A204.1 (cell line): Measurements from ENCODE around the gene ZGLP1.

Experiments used
- FAIRE-seq: peaks from 2 replicates; lab custom pipeline; 2012; peaks lifted over from hg19 to GRCh38; lab: Jason Lieb, UNC

ZGLP1 gene

GRCh38 chr19:10327793-10328192, 18.2 kb upstream of the ZGLP1 start:
- FAIRE-seq, result no peak

DNA sequence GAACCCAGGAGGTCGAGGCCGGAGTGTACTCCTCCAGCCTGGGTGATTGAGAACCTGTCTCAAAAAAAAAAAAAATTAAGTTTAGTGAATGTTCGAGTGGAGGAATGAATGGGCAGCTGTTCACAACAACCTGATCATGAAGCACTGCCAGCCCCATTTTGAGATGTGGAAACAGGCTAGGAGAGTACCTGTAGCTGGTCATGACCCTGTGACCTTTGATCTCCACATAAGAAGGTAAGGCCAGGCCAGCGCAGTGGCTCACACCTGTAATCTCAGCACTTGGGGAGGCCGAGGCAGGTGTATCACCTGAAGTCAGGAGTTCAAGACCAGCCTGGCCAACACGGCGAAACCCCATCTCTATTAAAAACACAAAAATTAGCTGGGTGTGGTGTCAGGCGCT, 16.1 kb upstream of the ZGLP1 start:
- FAIRE-seq, result no peak

DNA sequence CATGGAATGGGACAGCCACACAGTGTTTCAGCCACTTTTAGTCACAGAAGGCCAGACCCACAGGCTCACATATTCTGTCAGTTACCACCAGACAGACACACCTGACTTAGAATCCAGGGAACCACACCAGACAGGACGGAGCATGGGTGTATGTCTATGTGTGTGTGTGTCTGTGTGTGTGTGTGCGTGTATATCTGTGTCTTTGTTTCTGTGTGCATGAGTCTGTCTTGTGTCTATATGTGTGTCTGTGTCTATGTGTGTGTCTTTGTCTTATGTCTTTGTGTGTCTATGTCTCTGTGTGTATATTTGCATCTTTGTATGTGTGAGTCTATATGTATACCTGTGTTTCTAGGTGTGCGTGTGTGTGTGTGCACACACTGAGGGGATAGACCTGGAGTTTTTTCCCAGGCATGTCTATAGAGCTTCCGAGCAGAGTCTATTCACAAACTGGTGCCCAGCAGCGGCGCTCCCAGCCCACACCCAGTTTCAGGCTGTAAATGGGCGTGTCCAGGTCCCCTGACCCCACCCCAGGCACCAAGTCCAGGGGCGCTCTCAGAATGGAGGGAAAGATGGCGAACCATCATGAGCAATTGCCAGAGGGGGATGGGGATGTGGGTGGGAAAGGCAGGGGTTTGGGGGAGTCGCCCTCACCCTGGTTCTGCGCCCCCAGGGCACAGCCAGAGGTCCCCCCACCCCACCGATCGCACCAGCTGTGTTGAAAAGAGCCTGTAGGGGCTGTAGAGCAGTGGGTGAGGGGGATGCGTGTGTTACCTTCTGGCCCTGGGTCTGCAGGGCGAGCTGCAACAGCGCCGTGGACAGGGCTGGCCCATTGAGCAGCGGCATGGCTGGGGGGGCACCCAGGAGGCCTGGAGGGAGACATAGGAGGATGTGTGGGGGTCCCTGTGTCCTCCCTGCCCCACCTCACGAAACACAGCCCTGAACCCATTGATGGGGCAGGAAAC, 12.5 kb upstream of the ZGLP1 start:
- FAIRE-seq, result no peak

DNA sequence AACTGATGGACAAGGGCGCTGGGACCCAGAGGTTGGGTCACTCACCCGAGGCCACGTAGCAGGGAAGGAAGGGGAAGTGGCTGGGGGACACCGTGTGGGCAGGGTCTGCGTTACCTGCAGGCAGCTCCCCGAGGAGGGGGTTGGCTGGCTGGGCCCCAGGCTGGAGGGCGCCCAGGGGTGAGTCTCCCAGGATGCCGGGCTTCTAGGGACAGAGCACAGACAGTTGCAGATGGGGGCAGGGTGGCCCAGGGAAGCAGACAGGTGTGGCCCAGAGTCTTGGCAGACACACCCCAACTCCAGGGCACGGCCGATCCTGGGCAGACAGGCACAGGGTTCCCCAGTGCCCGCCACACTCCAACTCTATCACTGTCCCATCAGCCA, 11.8 kb upstream of the ZGLP1 start:
- FAIRE-seq, result no peak

- no peak for FAIRE-seq
Observed at GRCh38 chr19:10320602-10321416, 11.2 kb upstream of the ZGLP1 start.

DNA sequence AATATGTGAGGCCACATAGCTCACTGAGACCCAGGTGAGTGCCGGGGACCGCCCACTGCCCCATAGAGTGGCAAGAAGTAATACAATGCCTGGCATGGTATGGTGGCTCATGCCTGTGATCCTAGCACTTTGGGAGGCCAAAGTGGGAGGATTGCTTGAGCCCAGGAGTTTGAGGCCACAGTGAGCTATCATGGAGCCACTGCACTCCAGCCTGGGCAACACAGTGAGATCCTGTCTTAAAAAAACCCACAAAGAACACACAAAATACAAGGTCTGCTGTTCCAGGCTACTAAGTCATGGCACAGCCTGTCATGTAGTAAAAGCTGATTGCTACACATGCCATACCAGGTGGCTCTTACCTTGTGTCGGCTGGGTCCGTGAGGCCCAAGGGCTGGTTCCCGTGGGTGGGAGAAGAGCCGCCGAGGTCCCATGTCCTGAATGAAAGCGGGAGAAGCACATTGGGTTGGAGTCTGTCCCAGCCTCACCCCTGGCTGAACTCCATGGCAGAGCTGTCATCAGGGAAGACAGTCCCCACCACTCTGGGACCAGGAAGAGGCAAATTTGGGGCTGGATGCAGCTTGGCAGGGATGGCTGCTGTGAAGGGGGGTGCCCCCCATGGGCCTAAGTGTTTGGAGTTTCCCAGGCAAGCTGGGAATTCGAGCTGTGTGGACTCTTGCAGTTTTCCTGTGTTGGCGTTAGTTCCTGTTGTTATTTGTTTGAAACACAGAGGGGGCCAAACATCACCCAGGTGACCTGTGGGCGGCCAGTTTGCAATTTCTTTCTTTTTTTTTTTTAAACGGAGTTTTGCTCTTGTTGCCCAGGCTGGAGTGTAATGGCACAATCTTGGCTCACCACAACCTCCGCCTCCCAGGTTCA, 9.4 kb upstream of the ZGLP1 start:
- no peak for FAIRE-seq

DNA sequence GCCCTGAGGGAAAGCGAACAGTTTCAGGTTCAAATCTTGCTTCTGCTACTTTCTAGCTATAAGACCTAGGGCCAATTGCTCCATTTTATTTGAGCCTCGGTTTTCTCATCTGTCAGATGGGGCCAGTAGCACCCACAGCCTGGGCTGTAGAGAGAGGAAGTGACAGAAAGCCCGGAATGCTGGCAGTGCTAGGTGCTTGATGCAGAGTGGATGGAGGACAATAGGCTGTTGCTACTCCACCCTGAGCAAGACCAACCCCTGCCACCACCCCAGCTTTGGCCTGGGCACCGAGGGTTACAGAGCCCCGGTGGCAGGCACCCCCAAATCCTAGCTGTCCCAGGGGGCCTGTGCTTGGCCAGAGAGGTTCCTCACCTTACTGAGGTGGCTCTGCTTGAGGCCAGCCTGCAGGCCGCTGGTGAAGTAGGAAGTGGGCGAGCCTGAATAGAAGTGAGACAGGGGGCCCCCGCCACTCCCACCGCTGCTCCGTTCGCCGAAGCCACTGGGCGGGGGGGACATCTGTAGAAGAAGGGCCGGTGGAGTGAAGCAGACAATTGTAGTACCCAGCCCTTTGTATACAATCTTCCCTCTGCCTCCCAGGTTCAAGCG, 8.3 kb upstream of the ZGLP1 start:
- FAIRE-seq, result no peak

- no peak for FAIRE-seq
Observed at GRCh38 chr19:10317045-10317856, 7.6 kb upstream of the ZGLP1 start.

GRCh38 chr19:10316229-10317044, 6.8 kb upstream of the ZGLP1 start:
- no peak for FAIRE-seq

DNA sequence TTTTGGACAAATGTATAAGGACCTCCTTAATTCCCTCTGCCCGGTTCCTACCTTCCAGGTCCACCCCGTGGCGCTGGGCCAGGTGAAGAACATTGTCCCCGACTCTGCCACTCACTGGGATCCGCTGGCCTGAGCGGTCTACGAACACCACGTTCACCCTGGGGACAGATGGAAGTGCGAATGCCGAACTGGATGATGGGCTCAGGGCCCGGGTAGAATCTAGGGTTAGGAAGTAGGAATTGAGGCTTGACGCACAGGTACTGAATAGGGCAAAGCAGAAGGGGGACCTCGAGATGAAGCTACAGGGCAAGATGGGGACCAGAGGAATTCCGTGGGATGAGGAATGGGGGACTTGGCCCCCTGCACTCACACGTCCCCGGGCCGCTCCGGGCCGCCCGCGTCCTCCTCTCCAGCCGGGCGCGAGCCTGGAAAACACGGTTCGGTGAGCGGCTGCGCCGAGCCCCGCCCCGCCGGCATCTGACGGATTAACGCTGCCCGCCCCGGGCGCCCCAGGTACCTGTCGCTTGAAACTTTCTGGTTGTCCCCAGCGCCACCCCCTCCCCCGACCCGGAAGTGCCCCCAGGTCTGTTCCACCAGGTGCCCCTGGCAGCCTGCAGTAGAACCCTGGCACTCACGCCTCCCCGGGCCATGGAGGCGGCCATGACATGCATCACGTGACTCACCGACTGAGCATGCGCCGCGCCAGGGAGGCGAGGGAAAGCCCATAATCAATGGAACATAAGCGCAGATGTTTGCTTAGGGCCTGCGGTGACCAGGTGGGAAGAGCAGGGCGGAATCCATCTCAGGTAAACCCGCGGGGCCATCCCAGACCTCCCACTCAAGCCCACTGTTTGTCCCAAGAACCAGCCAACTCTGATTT, 6.0 kb upstream of the ZGLP1 start, which contains the start of gene FDX2:
FDX2 (minus strand) TSS at position 681 of the 880 bp plus-strand sequence; CDS start at position 662, 19 bp downstream.
- FAIRE-seq, result no peak

GRCh38 chr19:10306327-10306726, 3.3 kb downstream of the ZGLP1 start:
- FAIRE-seq, result no peak

DNA sequence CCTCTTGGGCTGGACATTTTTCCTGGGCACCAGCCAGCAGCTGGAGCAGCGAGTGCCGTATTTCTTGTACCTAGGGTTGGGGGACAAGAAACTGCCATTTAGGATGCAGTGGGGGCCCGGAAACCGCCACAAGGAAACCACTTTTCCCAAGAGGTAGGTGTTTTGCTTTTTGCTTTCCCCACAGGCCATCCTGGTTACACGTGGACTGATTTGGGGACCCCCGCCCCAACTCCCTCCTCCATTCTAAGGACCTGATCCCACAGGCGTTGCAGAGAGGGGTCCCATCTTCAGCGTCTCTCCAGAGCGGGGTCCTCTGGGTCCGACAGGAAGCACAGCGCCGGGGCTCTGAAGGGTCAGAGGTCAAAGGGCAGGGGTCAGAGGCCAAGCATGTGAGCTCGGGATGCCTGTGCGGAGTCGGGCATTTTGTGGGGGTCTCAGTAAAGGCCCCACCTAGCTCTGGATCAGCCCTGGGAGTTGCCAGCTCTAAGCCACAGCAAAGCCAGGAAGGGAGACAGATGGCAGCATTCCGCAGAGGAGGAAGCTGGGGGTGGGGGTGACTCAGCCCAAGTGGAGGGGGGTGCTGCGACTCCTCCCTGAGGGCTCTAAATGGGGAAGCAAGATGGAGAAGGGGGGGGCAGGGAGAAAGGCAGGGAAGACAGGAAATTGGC, 4.3 kb downstream of the ZGLP1 start:
- FAIRE-seq, result no peak

DNA sequence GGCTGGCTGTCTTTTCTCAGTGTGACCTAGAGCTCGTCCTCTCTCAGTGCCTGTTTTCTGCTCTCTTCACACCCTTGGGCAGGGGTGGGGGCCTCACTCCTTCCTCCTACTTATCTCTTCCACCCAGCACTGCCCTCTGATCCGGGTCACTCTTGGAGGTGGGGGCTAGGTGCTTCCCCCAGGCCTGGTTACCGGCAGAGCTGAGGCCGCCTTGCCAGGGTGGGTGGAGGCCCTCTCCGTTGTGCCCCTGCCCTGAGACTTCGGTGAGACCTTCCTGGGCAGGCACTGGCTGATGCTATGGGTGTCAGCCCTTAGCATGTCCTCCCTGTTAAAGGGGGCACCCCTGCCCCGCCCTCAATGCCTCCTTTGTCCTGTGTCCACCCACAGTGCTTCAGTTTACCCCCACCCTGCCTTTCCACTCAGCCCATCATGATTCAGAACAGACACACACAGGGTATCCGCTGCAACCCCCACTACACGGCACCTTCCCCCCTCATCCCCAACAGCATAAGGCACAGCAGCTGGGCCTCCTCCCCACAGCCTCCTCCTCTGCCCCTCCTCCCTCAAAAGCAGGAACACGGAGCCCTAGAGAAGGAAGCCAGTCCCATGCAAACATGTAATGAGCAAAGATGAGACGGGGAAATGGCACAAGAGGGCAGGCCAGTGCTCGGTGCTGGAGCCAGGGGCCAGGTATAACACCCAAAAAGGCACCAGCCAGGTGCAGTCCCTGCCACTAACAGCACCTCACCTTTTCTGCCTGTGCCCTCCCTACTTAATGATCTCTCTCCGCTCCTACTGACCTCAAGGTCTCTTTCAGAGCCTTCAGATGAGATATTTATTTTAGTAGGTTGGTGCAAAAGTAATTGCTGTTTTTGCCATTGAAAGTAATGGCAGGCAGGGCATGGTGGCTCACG, 9.8 kb downstream of the ZGLP1 start:
- no peak for FAIRE-seq

GRCh38 chr19:10295847-10296591, 13.6 kb downstream of the ZGLP1 start:
- FAIRE-seq, result no peak

- FAIRE-seq, result no peak
Observed at GRCh38 chr19:10295305-10295846, 14.2 kb downstream of the ZGLP1 start.

GRCh38 chr19:10294368-10294697, 15.3 kb downstream of the ZGLP1 start:
- no peak for FAIRE-seq
